ENCODE data around the gene STEAP2. TPM values are rescaled to one million over a fixed set of nuclear protein-coding genes. Genes with fewer than 3 reads are reported as not detected.

The STEAP2 gene
- total RNA-seq, 2 donors from 2014 or later: 27.7 to 31.0 TPM

DNA sequence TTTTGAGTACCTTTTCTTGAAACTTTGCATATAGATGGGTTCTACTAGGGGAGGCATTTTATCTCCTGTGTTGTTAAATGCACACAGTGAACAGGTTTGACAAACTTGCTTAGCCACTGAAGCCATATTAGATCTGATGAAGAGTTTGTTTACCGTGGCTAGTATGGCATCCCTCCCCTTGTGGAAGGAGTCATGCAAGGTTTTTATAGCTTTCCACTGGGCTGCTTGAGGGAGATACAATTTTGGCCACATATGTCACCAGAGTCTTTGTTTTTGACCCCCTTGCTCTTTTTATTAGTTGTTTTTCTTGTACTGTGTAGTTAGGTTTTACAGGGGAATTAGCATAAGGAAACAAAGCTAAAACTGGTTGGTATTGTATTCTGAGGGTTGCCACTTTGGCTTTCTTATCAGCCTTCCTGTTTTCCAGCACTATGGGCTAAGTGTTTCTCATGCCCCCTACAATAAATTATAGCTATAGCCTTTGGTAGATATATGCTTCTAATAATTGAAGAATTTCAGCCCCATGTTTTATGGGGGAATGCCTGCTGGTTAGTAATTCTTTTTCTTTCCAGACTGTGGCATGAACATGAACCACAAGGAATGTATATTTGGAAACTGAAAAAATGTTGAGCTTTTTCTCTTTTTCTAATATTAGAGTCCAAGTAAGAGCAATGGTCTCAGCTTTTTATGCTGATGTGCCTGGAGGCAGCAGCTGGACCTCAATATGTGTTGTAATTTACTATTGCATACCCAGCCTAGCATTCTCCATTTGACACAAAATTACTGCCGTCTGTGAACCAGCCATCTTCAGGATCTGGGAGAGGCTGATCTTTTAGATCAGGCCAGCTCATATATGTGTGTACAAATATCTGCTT lies 18.4 kb upstream of the STEAP2 start:
- Histone ChIP-seq H3K27me3 (replicated peaks; ENCODE audit: insufficient read depth) (no peaks in the 10 kb centered on the region), H3K36me3 (no peaks in the 10 kb centered on the region), H3K4me1 (ENCODE audit: control insufficient read depth in 1 of 2, low read depth in 2 of 2) (no peaks in the 10 kb centered on the region), H3K4me3 (no peak overlapping the region), H3K27ac (no peak overlapping the region), H3K9me3 (no peaks in the 10 kb centered on the region)
- DNase-seq (ENCODE audit: low spot score): no peak
- no peak for ATAC-seq (ENCODE audit: insufficient number of reproducible peaks, low FRiP score, low read depth)
- TF ChIP-seq CTCF (IDR thresholded peaks at IDR 0.05): no peak

DNA sequence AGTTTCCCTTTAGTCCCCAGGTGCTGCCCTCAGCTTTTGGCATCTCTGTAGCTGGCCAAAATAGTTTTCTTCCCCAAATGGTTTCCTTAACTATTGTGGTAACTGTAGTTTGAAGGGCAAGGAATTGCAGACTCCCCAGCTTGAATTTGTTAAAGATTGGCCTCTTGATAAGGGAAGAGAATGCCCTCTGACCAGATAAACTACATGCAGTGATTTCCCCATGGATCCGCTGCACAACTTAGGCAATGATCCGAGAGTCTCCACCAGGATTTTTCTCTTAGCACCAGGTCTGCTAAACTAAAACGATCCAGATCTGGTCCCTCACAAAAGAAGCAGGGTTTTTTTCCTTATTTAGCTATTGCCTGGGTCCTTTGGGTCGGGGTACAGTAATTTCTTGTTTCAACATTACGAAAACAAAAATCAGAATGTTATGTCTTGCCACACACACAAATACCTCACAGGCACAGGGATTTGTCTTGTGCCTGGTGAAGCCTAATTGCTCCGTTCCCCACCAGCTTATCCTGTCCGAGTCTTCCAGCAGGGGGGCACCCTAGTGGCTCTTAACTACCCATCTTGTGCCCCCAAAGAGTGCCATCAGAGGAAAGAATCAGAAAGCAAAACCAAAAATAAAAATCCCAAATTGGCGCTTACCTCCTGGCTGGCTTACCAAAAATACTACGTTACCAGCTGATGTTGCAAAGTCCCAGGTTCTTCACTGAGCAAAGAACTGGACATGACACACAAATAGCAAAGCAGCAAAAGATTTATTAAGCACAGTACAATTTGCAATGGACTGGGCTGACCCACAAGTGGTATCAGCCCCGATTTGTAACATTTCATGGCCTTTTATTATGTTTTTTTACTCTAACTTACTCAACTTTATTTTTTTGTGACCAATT lies 16.4 kb upstream of the STEAP2 start:
- ATAC-seq (ENCODE audit: insufficient number of reproducible peaks, low FRiP score, low read depth): no peak
- no peak overlapping the region for H3K4me3 ChIP-seq
- no peaks in the 10 kb centered on the region for H3K4me1 ChIP-seq (ENCODE audit: control insufficient read depth in 1 of 2, low read depth in 2 of 2)

DNA sequence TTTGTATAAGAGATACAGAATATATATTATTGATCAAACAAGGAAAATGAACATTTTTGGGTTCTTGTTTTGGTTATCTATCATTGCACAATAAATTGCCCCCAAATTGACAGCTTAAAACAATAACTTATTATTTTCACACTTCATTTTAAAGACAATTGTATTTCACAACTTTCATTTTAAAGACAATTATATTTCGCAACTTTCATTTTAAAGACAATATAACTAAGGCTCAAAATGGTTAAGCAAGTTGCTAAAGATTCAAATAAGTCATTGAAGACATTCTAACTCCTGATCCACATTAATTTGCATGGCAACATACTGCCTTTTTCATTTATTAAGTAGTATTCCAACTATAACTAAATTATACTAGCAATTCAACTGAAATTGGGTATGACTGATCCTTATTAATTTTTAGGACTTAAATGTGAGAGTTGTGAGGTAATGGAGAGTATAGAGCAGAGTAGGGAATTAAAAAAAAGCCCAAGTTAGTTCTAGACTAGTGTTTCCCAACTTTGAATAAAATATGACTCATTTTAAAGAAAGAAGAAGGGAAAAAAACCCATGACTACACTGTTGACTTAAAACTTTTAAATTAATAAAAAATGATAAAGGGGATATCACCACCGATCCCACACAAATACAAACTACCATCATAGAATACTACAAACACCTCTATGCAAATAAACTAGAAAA lies 9.9 kb upstream of the STEAP2 start:
- Histone ChIP-seq H3K36me3 (no peaks in the 10 kb centered on the region), H3K9me3 (no peaks in the 10 kb centered on the region), H3K27me3 (replicated peaks; ENCODE audit: insufficient read depth) (no peaks in the 10 kb centered on the region), H3K4me1 (ENCODE audit: control insufficient read depth in 1 of 2, low read depth in 2 of 2) (no peaks in the 10 kb centered on the region), H3K27ac (no peak overlapping the region), H3K4me3 (no peak overlapping the region)
- TF ChIP-seq CTCF (IDR thresholded peaks at IDR 0.05): no peak
- ATAC-seq (ENCODE audit: insufficient number of reproducible peaks, low FRiP score, low read depth) (no peak), DNase-seq (ENCODE audit: low spot score) (no peak)

More for the DNA sequence above, 16.4 kb upstream of the STEAP2 start:
- Histone ChIP-seq H3K36me3 (no peaks in the 10 kb centered on the region), H3K9me3 (no peaks in the 10 kb centered on the region), H3K27me3 (replicated peaks; ENCODE audit: insufficient read depth) (no peaks in the 10 kb centered on the region), H3K27ac (no peak overlapping the region)
- no peak for DNase-seq (ENCODE audit: low spot score)
- TF ChIP-seq CTCF (IDR thresholded peaks at IDR 0.05): no peak

- ATAC-seq (ENCODE audit: insufficient number of reproducible peaks, low FRiP score, low read depth) (no peak), DNase-seq (ENCODE audit: low spot score) (no peak)
- Histone ChIP-seq H3K4me3 (no peak overlapping the region), H3K4me1 (ENCODE audit: control insufficient read depth in 1 of 2, low read depth in 2 of 2) (peaks cover 0 to 2% of the 10 kb centered on the region in 2 donors), H3K9me3 (no peaks in the 10 kb centered on the region), H3K27me3 (replicated peaks; ENCODE audit: insufficient read depth) (no peaks in the 10 kb centered on the region), H3K27ac (no peak overlapping the region), H3K36me3 (no peaks in the 10 kb centered on the region)
- no peak for TF ChIP-seq CTCF (IDR thresholded peaks at IDR 0.05)
Measured at GRCh38 chr7:90207956-90208355, 3.6 kb upstream of the STEAP2 start.

Measured in thoracic aorta (tissue), 2 donors.